Nephron (organoid): ENCODE measurements around the gene EVX2.

Experiments
- H3K27ac Mint-ChIP-seq, 3 experiments: 2 replicates each; pipeline ENCODE4 v1.8.0; 2020; ENCODE audit warnings: mixed read lengths in 3 of 3, mild to moderate bottlenecking in 2 of 3, moderate library complexity in 1 of 3
- H3K27me3 Mint-ChIP-seq: 2 replicates; pipeline ENCODE4 v1.8.0; 2021; ENCODE audit warnings: low read depth, mild to moderate bottlenecking, moderate library complexity, mixed read lengths
- H3K36me3 Mint-ChIP-seq: 2 replicates; pipeline ENCODE4 v1.8.0; 2020; ENCODE audit warnings: low read depth, mixed read lengths
- H3K4me1 Mint-ChIP-seq: 2 replicates; pipeline ENCODE4 v1.8.0; 2020; ENCODE audit warnings: mixed read lengths
- H3K4me3 Mint-ChIP-seq, 3 experiments: 2 replicates each; pipeline ENCODE4 v1.8.0; 2020; ENCODE audit warnings: mild to moderate bottlenecking in 3 of 3, mixed read lengths in 3 of 3, moderate library complexity in 2 of 3
- H3K9me3 Mint-ChIP-seq: 2 replicates; pipeline ENCODE4 v1.8.0; 2020; ENCODE audit warnings: mixed read lengths
- CTCF ChIP-seq, 3 experiments: fragments of 200-600 bp; sonication (generic); IDR thresholded peaks; one replicate each; pipeline ENCODE4 v1.5.0; 2021; ENCODE audit warnings: antibody characterized with exemption in 3 of 3; ENCODE audit not compliant: unreplicated experiment in 3 of 3

EVX2 gene

GRCh38 chr2:176066645-176067588 is 16.8 kb downstream of the EVX2 start:
- TF ChIP-seq CTCF (IDR thresholded peaks at IDR 0.05; ENCODE audit: unreplicated experiment in 3 of 3): no peak
- H3K4me1 Mint-ChIP-seq: peaks cover 5% of the 10 kb centered on the region
- H3K9me3 Mint-ChIP-seq: peaks cover 6% of the 10 kb centered on the region
- peaks cover 100% of the 10 kb centered on the region for H3K27me3 Mint-ChIP-seq
- peak overlapping the region; percentile 62 to 72 (median 69) for H3K4me3 Mint-ChIP-seq
- H3K27ac Mint-ChIP-seq: no peak overlapping the region
- H3K36me3 Mint-ChIP-seq: no peaks in the 10 kb centered on the region

- TF ChIP-seq CTCF (IDR thresholded peaks at IDR 0.05; ENCODE audit: unreplicated experiment in 3 of 3): no peak
- H3K27me3 Mint-ChIP-seq: peaks cover 93% of the 10 kb centered on the region
- no peak overlapping the region for H3K4me3 Mint-ChIP-seq
- no peaks in the 10 kb centered on the region for H3K36me3 Mint-ChIP-seq
- H3K9me3 Mint-ChIP-seq: peaks cover 4% of the 10 kb centered on the region
- no peak overlapping the region for H3K27ac Mint-ChIP-seq
- H3K4me1 Mint-ChIP-seq: peaks cover 5% of the 10 kb centered on the region
Observed at GRCh38 chr2:176063958-176064357, 19.8 kb downstream of the EVX2 start.

- Mint-ChIP-seq H3K4me3 (no peak overlapping the region), H3K4me1 (no peaks in the 10 kb centered on the region), H3K27ac (no peak overlapping the region), H3K27me3 (peaks cover 47% of the 10 kb centered on the region), H3K36me3 (no peaks in the 10 kb centered on the region), H3K9me3 (no peaks in the 10 kb centered on the region)
- no peak for TF ChIP-seq CTCF (IDR thresholded peaks at IDR 0.05; ENCODE audit: unreplicated experiment in 3 of 3)
Observed at GRCh38 chr2:176056406-176056805, 27.4 kb downstream of the EVX2 start.

GRCh38 chr2:176039375-176039774 is 44.4 kb downstream of the EVX2 start:
- H3K4me3 Mint-ChIP-seq: no peak overlapping the region
- no peaks in the 10 kb centered on the region for H3K36me3 Mint-ChIP-seq
- no peak overlapping the region for H3K27ac Mint-ChIP-seq
- H3K27me3 Mint-ChIP-seq: peaks cover 20% of the 10 kb centered on the region
- no peaks in the 10 kb centered on the region for H3K4me1 Mint-ChIP-seq
- TF ChIP-seq CTCF (IDR thresholded peaks at IDR 0.05; ENCODE audit: unreplicated experiment in 3 of 3): no peak
- H3K9me3 Mint-ChIP-seq: peaks cover 4% of the 10 kb centered on the region

GRCh38 chr2:176038694-176039093 is 45.1 kb downstream of the EVX2 start:
- Mint-ChIP-seq H3K9me3 (no peaks in the 10 kb centered on the region), H3K27me3 (peaks cover 22% of the 10 kb centered on the region), H3K27ac (no peak overlapping the region), H3K4me1 (no peaks in the 10 kb centered on the region), H3K4me3 (no peak overlapping the region), H3K36me3 (no peaks in the 10 kb centered on the region)
- no peak for TF ChIP-seq CTCF (IDR thresholded peaks at IDR 0.05; ENCODE audit: unreplicated experiment in 3 of 3)
